ENCODE results near the gene RSPH10B. TPM values are rescaled to one million over a fixed set of nuclear protein-coding genes. Genes with fewer than 3 reads are reported as not detected.
A peak's percentile ranks its signal among the peaks of the same experiment; 100 is the strongest.
"Not testable (repeated sequence)": the region's sequence is repeated elsewhere in the genome, so short reads cannot be mapped to it uniquely, and the experiment has no call there.

RSPH10B gene
- total and polyA plus RNA-seq, 9 donors, result 0.06 to 1.2 (median 0.25) TPM; not detected in 2

DNA sequence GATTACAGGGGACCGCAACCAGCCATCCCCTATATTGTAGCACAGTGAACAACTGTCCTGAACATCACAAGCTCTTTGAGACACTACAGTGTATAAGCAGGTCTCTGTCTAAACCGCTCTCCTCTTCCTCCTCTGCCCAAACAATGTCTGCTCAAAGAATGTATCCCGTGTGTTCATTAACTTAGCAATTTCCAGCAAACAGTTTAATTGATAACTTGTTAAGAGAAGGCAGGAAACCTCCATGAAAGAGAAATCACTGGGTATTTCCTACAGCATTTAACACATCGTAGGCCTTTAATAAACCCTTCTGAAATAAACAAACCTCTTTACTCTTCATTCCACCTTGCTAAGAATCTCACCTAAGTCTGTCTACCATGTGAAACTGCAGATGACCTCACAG lies 36.9 kb upstream of the RSPH10B start:
- Histone ChIP-seq H3K36me3 (ENCODE audit: control insufficient read depth, insufficient read depth, low read length) (peaks cover 9% of the 10 kb centered on the region), H3K27me3 (ENCODE audit: control insufficient read depth, insufficient read depth, low read length) (no peaks in the 10 kb centered on the region), H3K4me1 (ENCODE audit: control insufficient read depth, insufficient read depth, low read length) (peaks cover 3% of the 10 kb centered on the region), H3K27ac (ENCODE audit: low read length) (no peak overlapping the region), H3K4me3 (ENCODE audit: low read length) (no peak overlapping the region), H3K9me3 (replicated peaks; ENCODE audit: control insufficient read depth, low read depth, low read length) (no peaks in the 10 kb centered on the region)
- no peak for DNase-seq
- 90% methylated on average over 1 of the region's 4 CpGs for WGBS (ENCODE audit: insufficient coverage)

DNA sequence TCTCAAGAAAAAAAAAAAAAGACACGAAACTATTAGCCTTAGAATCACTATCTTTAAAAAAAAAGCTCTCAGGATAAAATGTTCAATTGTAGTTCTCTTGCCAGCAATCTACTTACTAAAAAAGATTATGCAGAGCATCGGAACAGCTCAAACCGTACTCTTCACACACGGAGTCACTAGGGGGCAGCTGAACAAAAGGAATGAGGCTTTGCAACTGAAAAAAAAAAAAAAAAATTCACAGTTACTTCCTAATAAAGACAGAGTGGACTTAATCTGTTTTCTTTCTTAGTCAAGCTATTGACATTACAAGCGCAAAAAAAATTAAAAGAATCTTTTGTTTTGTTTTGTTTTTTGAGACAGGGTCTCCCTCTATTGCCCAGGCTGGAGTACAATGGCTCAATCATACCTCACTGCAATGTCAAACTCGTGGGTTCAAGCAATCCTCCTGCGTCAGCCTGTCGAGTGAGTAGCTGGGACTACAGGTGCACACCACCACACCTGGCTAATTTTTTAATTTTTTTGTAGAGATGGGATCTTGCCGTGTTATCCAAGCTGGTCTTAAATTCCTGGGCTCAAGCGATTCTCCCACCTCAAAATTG lies 26.8 kb upstream of the RSPH10B start:
- Histone ChIP-seq H3K9me3 (replicated peaks; ENCODE audit: control insufficient read depth, low read depth, low read length) (no peaks in the 10 kb centered on the region), H3K4me3 (ENCODE audit: low read length) (no peak overlapping the region), H3K27me3 (ENCODE audit: control insufficient read depth, insufficient read depth, low read length) (no peaks in the 10 kb centered on the region), H3K4me1 (ENCODE audit: control insufficient read depth, insufficient read depth, low read length) (peaks cover 4% of the 10 kb centered on the region), H3K36me3 (ENCODE audit: control insufficient read depth, insufficient read depth, low read length) (peaks cover 31% of the 10 kb centered on the region), H3K27ac (ENCODE audit: low read length) (no peak overlapping the region)
- peak; percentile 84 for DNase-seq
- WGBS (ENCODE audit: insufficient coverage), result no CpG with 5 or more reads among the region's 10 CpGs

DNA sequence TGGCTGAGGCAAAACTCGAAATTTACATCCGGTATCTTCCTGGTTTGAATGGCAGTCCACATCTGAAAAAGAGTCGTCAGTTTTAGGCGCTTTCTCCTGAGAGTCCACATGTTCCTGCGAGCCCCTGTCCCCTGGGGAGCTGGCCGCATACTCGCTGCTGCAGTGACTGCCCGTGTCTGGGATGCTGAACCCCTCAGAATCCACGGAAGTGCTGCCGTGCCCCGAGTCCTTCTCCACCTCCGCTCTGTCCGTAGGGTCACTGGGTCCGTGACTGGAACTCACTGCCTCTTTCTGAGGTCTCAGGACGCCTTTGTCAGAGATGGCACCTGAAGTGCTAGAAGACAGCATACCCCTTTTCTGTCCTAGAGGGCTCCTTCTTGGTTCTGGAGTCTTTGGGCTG lies 16.6 kb upstream of the RSPH10B start:
- DNase-seq; H3K4me3 ChIP-seq (ENCODE audit: low read length); H3K27ac ChIP-seq (ENCODE audit: low read length); H3K27me3 ChIP-seq (ENCODE audit: control insufficient read depth, insufficient read depth, low read length); H3K9me3 ChIP-seq (replicated peaks; ENCODE audit: control insufficient read depth, low read depth, low read length); H3K4me1 ChIP-seq (ENCODE audit: control insufficient read depth, insufficient read depth, low read length): not testable (repeated sequence)
- H3K36me3 ChIP-seq (ENCODE audit: control insufficient read depth, insufficient read depth, low read length), result peaks cover 19% of the 10 kb centered on the region
- WGBS (ENCODE audit: insufficient coverage), result 92% methylated on average over 15 of the region's 15 CpGs

DNA sequence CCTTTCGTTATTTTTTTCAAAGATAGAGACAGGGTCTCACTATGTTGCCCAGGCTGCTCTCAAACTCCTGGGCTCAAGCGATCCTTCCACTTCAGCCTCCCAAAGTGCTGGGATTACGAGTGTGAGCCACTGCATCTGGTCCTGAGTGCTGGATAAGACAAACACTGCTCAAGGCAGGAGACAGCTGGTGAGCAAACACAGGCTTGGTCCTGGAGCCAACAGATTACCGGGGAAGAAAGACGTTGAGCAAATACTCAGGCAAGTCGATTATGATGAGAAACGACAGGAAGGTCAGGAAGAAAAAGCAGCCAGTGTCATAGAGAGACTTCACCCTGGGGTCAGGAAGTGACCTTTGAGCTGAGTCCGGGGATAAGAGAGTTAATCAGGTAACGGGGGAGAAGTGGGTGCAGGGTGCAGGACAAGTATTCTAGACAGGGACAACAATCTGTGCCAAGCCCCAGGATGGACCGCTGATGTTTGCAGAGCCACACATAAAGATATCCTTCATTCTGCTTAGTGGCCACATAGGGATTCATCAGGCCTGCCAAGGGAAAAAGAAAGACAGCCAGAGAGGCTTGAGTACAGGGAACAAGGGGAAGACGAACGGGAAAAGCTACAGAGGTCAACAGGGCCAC lies 9.3 kb upstream of the RSPH10B start:
- DNase-seq; H3K4me1 ChIP-seq (ENCODE audit: control insufficient read depth, insufficient read depth, low read length); H3K27me3 ChIP-seq (ENCODE audit: control insufficient read depth, insufficient read depth, low read length); H3K36me3 ChIP-seq (ENCODE audit: control insufficient read depth, insufficient read depth, low read length); H3K27ac ChIP-seq (ENCODE audit: low read length); H3K4me3 ChIP-seq (ENCODE audit: low read length); H3K9me3 ChIP-seq (replicated peaks; ENCODE audit: control insufficient read depth, low read depth, low read length): not testable (repeated sequence)
- no CpG with 5 or more reads among the region's 12 CpGs for WGBS (ENCODE audit: insufficient coverage)

DNA sequence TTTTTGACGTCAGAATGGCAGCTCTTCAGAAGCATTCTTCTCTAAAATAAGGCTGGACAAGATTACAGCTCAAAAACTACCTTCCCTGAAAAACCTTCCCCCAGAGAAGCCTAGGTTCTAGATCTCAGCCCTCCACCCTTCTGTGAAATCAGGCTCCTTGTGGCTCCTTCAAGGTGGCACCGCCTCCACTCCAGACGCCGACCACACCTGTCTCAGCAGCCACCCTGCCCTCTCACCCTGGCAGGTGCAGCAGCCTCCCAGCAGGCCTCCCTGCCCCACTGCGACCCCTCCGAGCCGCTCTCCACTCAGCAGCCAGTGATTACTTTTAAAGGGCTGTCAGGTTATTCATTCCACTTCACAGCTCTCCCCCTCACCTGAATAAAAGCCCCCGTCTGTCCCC lies 3.1 kb upstream of the RSPH10B start:
- H3K27ac ChIP-seq (ENCODE audit: low read length); H3K9me3 ChIP-seq (replicated peaks; ENCODE audit: control insufficient read depth, low read depth, low read length); H3K27me3 ChIP-seq (ENCODE audit: control insufficient read depth, insufficient read depth, low read length); H3K36me3 ChIP-seq (ENCODE audit: control insufficient read depth, insufficient read depth, low read length); DNase-seq; H3K4me3 ChIP-seq (ENCODE audit: low read length); H3K4me1 ChIP-seq (ENCODE audit: control insufficient read depth, insufficient read depth, low read length): not testable (repeated sequence)
- WGBS (ENCODE audit: insufficient coverage), result no CpG with 5 or more reads among the region's 8 CpGs

DNA sequence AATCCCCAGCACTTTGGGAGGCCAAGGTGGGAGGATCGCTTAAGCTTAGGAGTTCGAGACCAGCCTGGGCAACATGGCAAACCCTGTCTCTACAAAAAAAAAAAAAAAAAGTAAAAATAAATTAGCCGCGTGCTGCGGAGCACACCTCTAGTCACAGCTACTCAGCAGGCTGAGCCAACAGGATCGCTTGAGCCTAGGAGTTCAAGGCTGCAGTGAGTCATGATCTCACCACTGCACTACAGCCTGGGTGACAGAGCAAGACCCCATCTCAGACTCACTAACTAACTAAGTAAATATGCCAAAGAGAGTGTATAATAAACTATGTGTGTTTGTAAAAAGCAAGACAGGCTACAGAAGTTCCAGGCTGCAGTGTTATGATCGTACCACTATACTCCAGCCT lies 6.7 kb downstream of the RSPH10B start:
- not testable (repeated sequence) for H3K4me1 ChIP-seq (ENCODE audit: control insufficient read depth, insufficient read depth, low read length); H3K4me3 ChIP-seq (ENCODE audit: low read length); DNase-seq; H3K27me3 ChIP-seq (ENCODE audit: control insufficient read depth, insufficient read depth, low read length); H3K9me3 ChIP-seq (replicated peaks; ENCODE audit: control insufficient read depth, low read depth, low read length); H3K27ac ChIP-seq (ENCODE audit: low read length); H3K36me3 ChIP-seq (ENCODE audit: control insufficient read depth, insufficient read depth, low read length)
- no CpG with 5 or more reads among the region's 7 CpGs for WGBS (ENCODE audit: insufficient coverage)

DNA sequence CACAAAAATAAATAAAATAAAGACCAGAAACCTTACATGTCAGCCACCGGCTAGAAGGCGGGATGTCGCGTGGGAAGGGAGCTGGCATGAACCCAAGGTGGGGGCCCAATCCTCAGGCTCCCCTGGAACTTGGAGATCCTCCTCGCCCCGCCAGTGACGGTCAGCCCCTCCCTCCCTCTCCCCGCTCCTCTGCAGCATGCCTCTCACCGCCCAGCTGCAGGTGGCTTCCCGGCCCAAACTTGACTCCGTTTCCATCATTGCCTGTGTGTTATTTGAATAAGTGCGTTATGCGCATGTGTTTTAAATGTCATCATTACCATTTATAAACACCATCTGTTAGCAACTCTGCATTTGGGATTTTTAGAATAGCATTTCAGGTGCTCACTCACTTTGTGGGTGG lies 7.3 kb downstream of the RSPH10B start:
- DNase-seq; H3K9me3 ChIP-seq (replicated peaks; ENCODE audit: control insufficient read depth, low read depth, low read length); H3K4me3 ChIP-seq (ENCODE audit: low read length); H3K27ac ChIP-seq (ENCODE audit: low read length); H3K4me1 ChIP-seq (ENCODE audit: control insufficient read depth, insufficient read depth, low read length); H3K36me3 ChIP-seq (ENCODE audit: control insufficient read depth, insufficient read depth, low read length); H3K27me3 ChIP-seq (ENCODE audit: control insufficient read depth, insufficient read depth, low read length): not testable (repeated sequence)
- WGBS (ENCODE audit: insufficient coverage), result no CpG with 5 or more reads among the region's 13 CpGs

DNA sequence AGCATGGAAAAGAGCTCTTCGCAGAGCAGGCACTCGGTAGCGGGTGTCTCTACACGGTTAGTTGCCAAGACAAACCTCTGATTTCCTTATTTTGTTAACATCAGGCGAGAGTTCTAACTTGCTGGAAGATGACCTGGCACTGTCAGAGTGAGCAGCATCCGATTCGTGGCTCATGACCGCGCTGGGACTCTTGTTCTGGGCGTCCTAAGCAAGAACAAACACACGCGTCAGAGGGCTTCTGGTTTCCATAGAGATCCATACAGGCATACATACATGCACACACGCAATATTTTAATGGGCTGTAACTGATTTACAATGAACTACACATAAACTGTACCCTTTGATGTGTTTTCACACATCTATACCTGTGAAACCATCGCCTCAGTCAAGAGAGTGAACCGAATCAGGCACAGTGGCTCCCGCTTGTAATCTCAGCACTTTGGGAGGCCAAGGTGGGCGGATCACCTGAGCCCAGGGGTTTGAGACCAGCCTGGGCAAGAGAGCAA lies 35.5 kb downstream of the RSPH10B start:
- H3K9me3 ChIP-seq (replicated peaks; ENCODE audit: control insufficient read depth, low read depth, low read length); DNase-seq; H3K4me1 ChIP-seq (ENCODE audit: control insufficient read depth, insufficient read depth, low read length); H3K36me3 ChIP-seq (ENCODE audit: control insufficient read depth, insufficient read depth, low read length); H3K4me3 ChIP-seq (ENCODE audit: low read length); H3K27ac ChIP-seq (ENCODE audit: low read length); H3K27me3 ChIP-seq (ENCODE audit: control insufficient read depth, insufficient read depth, low read length): not testable (repeated sequence)
- no CpG with 5 or more reads among the region's 17 CpGs for WGBS (ENCODE audit: insufficient coverage)

DNA sequence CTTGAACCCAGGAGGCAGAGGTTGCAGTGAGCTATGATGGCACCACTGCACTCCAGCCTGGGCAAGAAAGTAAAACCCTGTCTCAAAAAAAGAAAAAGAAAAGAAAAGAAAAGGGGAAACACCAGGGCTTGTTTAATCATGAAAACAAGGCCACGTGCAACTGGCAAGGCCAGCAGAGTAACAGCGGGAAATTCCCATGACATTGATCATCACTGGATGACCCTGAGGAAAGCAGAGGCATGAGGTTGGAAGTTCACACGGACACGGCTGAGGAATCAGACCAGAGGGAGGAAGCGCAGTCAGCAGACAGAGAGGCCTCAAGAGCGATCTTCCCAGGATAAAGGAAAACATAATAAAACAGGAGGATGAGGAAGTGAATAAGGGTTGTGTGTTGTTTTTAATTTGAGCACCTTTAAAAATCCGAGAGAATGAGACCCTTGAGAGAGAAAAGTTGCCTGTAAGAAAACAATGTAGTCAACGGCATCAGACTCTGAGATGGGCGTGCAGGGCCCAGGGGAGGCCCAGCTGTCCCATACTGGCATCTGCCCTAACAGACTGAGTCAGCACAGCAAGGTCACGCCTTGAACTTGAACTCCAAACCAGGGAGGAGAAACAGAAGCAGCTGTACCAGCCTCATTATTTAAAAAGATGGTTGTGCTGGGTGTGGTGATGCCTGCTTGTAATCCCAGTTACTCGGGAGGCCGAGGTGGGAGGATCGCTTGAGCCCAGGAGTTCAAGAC lies 38.4 kb downstream of the RSPH10B start:
- H3K4me1 ChIP-seq (ENCODE audit: control insufficient read depth, insufficient read depth, low read length); H3K27ac ChIP-seq (ENCODE audit: low read length); H3K9me3 ChIP-seq (replicated peaks; ENCODE audit: control insufficient read depth, low read depth, low read length); H3K36me3 ChIP-seq (ENCODE audit: control insufficient read depth, insufficient read depth, low read length); H3K4me3 ChIP-seq (ENCODE audit: low read length); H3K27me3 ChIP-seq (ENCODE audit: control insufficient read depth, insufficient read depth, low read length); DNase-seq: not testable (repeated sequence)
- WGBS (ENCODE audit: insufficient coverage), result no CpG with 5 or more reads among the region's 13 CpGs

DNA sequence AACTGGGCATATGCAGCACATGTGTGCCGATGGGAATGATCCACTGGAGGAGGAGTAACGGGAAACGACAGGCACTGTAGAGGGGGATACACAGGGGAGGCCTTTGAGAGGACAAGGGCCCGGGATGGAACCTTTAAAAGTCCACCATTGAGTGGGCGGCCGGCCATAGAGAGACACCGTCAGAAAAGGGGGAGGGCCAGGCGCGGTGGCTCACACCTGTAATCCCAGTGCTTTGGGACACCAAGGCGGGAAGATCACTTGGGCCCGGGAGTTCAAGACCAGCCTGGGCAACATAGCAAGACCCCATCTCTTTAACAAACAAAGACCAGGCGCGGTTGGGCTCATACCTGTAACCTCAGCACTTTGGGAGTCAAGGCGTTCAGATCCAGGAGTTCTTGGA lies 39.2 kb downstream of the RSPH10B start:
- H3K4me3 ChIP-seq (ENCODE audit: low read length); H3K27ac ChIP-seq (ENCODE audit: low read length); H3K4me1 ChIP-seq (ENCODE audit: control insufficient read depth, insufficient read depth, low read length); H3K27me3 ChIP-seq (ENCODE audit: control insufficient read depth, insufficient read depth, low read length); H3K9me3 ChIP-seq (replicated peaks; ENCODE audit: control insufficient read depth, low read depth, low read length); DNase-seq; H3K36me3 ChIP-seq (ENCODE audit: control insufficient read depth, insufficient read depth, low read length): not testable (repeated sequence)
- 89% methylated on average over 5 of the region's 14 CpGs for WGBS (ENCODE audit: insufficient coverage)
